AG04450 (cell line): ENCODE results near the gene SPZ1. TPM values are rescaled to one million over a fixed set of nuclear protein-coding genes. Genes with fewer than 3 reads are reported as not detected.
"Not testable (repeated sequence)": the region's sequence is repeated elsewhere in the genome, so short reads cannot be mapped to it uniquely, and the experiment has no call there.

Experiments
- CTCF ChIA-PET: fragments of 300-600, 350-600 bp; formaldehyde crosslinking; extraction: SDS; loops from one replicate; lab custom pipeline; 2022; ENCODE audit warnings: antibody characterized with exemption, inconsistent platforms; lab: Charles Lee
- POLR2A ChIA-PET: fragments of 350-600 bp; formaldehyde crosslinking; extraction: SDS; loops from one replicate; lab custom pipeline; 2021; ENCODE audit warnings: antibody characterized with exemption, inconsistent platforms; lab: Yijun Ruan, JAX
- DNase-seq: peaks from one replicate; pipeline ENCODE4 v3.0.0-alpha.2; 2011; ENCODE audit warnings: low read depth, low spot score
- H3K27ac ChIP-seq: one replicate; pipeline ENCODE4 v1.5.1; 2012; ENCODE audit warnings: low read depth, low read length, control low read depth
- H3K27me3 ChIP-seq: one replicate; pipeline ENCODE4 v1.6.0; 2012; ENCODE audit warnings: low read length; ENCODE audit not compliant: control insufficient read depth, insufficient read depth
- H3K4me3 ChIP-seq: 2 replicates; pipeline ENCODE4 v1.5.1; 2011; ENCODE audit warnings: mild to moderate bottlenecking, low read depth, low read length, control low read depth
- H3K9me3 ChIP-seq: 2 replicates; pipeline ENCODE4 v1.5.1; 2012; ENCODE audit warnings: low read length; ENCODE audit not compliant: control insufficient read depth, insufficient read depth
- CTCF ChIP-seq: IDR thresholded peaks from 2 replicates; pipeline ENCODE4 v1.5.1; 2011; ENCODE audit warnings: low read depth, low read length, control low read depth, inconsistent platforms
- polyA plus RNA-seq: library from polyadenylated mRNA; depleted of rRNA; stranded (reverse); fragments of >200 nt; gene quantifications from 2 replicates; pipeline ENCODE4 v1.2.3, GENCODE V29; 2011

Gene SPZ1
- polyA plus RNA-seq, 1 experiment, result not detected

GRCh38 chr5:80291761-80292160 lies 28.0 kb upstream of the SPZ1 start:
- H3K27me3 ChIP-seq, result no peaks in the 10 kb centered on the region
- POLR2A ChIA-PET, result no interaction called here
- H3K4me3 ChIP-seq, result no peak overlapping the region
- no peaks in the 10 kb centered on the region for H3K9me3 ChIP-seq
- CTCF ChIA-PET, result interaction anchor here (0.6 to 1.0 kb wide), 2 partner anchors 16 to 707 kb away, joined by 3 to 5 read pairs; no protein-coding TSS in a partner anchor
- no peak for TF ChIP-seq CTCF
- no peak for DNase-seq
- no peak overlapping the region for H3K27ac ChIP-seq

- ChIA-PET CTCF (interaction anchor here (0.7 to 1.2 kb wide), 2 partner anchors 11 to 213 kb away, joined by 3 to 4 read pairs; no protein-coding TSS in a partner anchor), POLR2A (interaction anchor here (0.7 kb wide), 1 partner anchor 11 kb away, joined by 5 read pairs; no protein-coding TSS in a partner anchor)
- no peak for DNase-seq
- Histone ChIP-seq H3K9me3 (peaks cover 3% of the 10 kb centered on the region; the same call in 1 of the 2 replicates), H3K27ac (no peak overlapping the region), H3K4me3 (no peak overlapping the region), H3K27me3 (no peaks in the 10 kb centered on the region)
- TF ChIP-seq CTCF, result no peak
Observed at GRCh38 chr5:80296121-80296520, 23.7 kb upstream of the SPZ1 start.

GRCh38 chr5:80299601-80300000 lies 20.2 kb upstream of the SPZ1 start:
- CTCF ChIA-PET, result interaction anchor here (0.6 kb wide), 1 partner anchor 208 kb away, joined by 3 read pairs; no protein-coding TSS in a partner anchor
- no peak overlapping the region for H3K27ac ChIP-seq
- POLR2A ChIA-PET, result no interaction called here
- TF ChIP-seq CTCF, result no peak
- no peak for DNase-seq
- peaks cover 3% of the 10 kb centered on the region; the same call in 1 of the 2 replicates for H3K9me3 ChIP-seq
- H3K4me3 ChIP-seq, result no peak overlapping the region
- no peaks in the 10 kb centered on the region for H3K27me3 ChIP-seq

GRCh38 chr5:80300125-80300524 lies 19.7 kb upstream of the SPZ1 start:
- POLR2A ChIA-PET, result no interaction called here
- no peak for DNase-seq
- Histone ChIP-seq H3K27me3 (no peaks in the 10 kb centered on the region), H3K27ac (no peak overlapping the region), H3K9me3 (peaks cover 3% of the 10 kb centered on the region; the same call in 1 of the 2 replicates), H3K4me3 (no peak overlapping the region)
- TF ChIP-seq CTCF, result no peak
- CTCF ChIA-PET, result interaction anchor here (0.6 kb wide), 1 partner anchor 208 kb away, joined by 3 read pairs; no protein-coding TSS in a partner anchor

GRCh38 chr5:80300796-80301195 lies 19.0 kb upstream of the SPZ1 start:
- H3K9me3 ChIP-seq, H3K27ac ChIP-seq, CTCF ChIA-PET, H3K4me3 ChIP-seq, H3K27me3 ChIP-seq, POLR2A ChIA-PET, DNase-seq: not testable (repeated sequence)

- POLR2A ChIA-PET, CTCF ChIA-PET, H3K4me3 ChIP-seq, H3K27me3 ChIP-seq, DNase-seq, H3K9me3 ChIP-seq, H3K27ac ChIP-seq: not testable (repeated sequence)
Observed at GRCh38 chr5:80301342-80301741, 18.5 kb upstream of the SPZ1 start.
